PC-3 (cell line): Measurements from ENCODE around the gene CDH13.

Source experiments
- CTCF ChIP-seq: fragments of 300-600 bp; sonication (generic); conservative IDR thresholded peaks from 2 replicates; pipeline ENCODE4 v1.5.1; 2017; ENCODE audit warnings: antibody characterized with exemption, low read depth, mild to moderate bottlenecking, low read length
- EZH2phosphoT487 ChIP-seq: fragments of 300-600 bp; sonication (generic); IDR thresholded peaks from 2 replicates; pipeline ENCODE4 v1.6.1; 2018; ENCODE audit warnings: mild to moderate bottlenecking, antibody characterized with exemption, low read length, borderline replicate concordance

GRCh38 chr16:82582975-82583374, 43.8 kb upstream of the CDH13 start:
- TF ChIP-seq CTCF (no peak), EZH2phosphoT487 (no peak)
